A549 (cell line): ENCODE measurements around the gene ATF1. TPM values are rescaled to one million over a fixed set of nuclear protein-coding genes. Genes with fewer than 3 reads are reported as not detected.
A peak's percentile ranks its signal among the peaks of the same experiment; 100 is the strongest.

Experiments used
- ATAC-seq, 2 experiments: fragments of 200-7000 bp in 1 of 2; fragments of >200 bp in 1 of 2; cut with Nextera tagmentation in 1 of 2; cut with Tn5 transposase in 1 of 2; 3 replicates each; pipeline versions ENCODE4 v1.8.0 to v1.9.1; 2018 to 2020; ENCODE audit warnings: mild to moderate bottlenecking in 1 of 2, moderate library complexity in 1 of 2
- CTCF ChIA-PET: fragments of 300-600 bp; sonication (Branson Sonifier 250); formaldehyde crosslinking; extraction: SDS; loops from one replicate; lab custom pipeline; 2021; ENCODE audit warnings: antibody characterized with exemption, inconsistent platforms; lab: Yijun Ruan, JAX
- POLR2A ChIA-PET: fragments of 350-600 bp; formaldehyde crosslinking; extraction: SDS; loops from one replicate; lab custom pipeline; 2021; ENCODE audit warnings: antibody characterized with exemption, inconsistent platforms; lab: Yijun Ruan, JAX
- DNase-seq, 2 experiments: peaks; one replicate each; pipeline versions ENCODE4 v3.0.0 to v3.0.0-alpha.2; 2011 to 2016; ENCODE audit warnings: low read depth in 1 of 2, low spot score in 1 of 2
- FAIRE-seq: peaks from 2 replicates; lab custom pipeline; 2011; peaks lifted over from hg19 to GRCh38; lab: Jason Lieb, UNC
- H3K27ac ChIP-seq, 2 experiments: fragments of >200 bp; sonication (Bioruptor Twin); formaldehyde crosslinking; 3 replicates each; pipeline ENCODE4 v1.5.1; 2016 to 2017
- H3K4me1 ChIP-seq: fragments of >200 bp; sonication (Bioruptor Twin); formaldehyde crosslinking; 3 replicates; pipeline ENCODE4 v1.6.1; 2016
- H3K4me2 ChIP-seq: fragments of >200 bp; sonication (Bioruptor Twin); formaldehyde crosslinking; 3 replicates; pipeline ENCODE4 v1.6.1; 2016
- H3K4me3 ChIP-seq: fragments of >200 bp; sonication (Bioruptor Twin); formaldehyde crosslinking; 3 replicates; pipeline ENCODE4 v1.5.1; 2016
- H3K9me3 ChIP-seq: fragments of >200 bp; sonication (Bioruptor Twin); formaldehyde crosslinking; 3 replicates; pipeline ENCODE4 v1.6.1; 2016
- BCL3 ChIP-seq: fragments of >200 bp; sonication (Bioruptor Twin); formaldehyde crosslinking; IDR thresholded peaks from 3 replicates; pipeline ENCODE4 v1.6.1; 2016
- BHLHE40 ChIP-seq: IDR thresholded peaks from 2 replicates; pipeline ENCODE4 v1.6.1; 2012; ENCODE audit warnings: low read depth, low read length, inconsistent platforms
- CBX2 ChIP-seq: fragments of 200-600 bp; sonication (generic); IDR thresholded peaks from 2 replicates; pipeline ENCODE4 v1.6.1; 2016; ENCODE audit warnings: low read depth, mild to moderate bottlenecking, borderline replicate concordance
- CBX8 ChIP-seq: fragments of 200-600 bp; sonication (generic); IDR thresholded peaks from 2 replicates; pipeline ENCODE4 v1.6.1; 2016
- CHD2 ChIP-seq: fragments of 150-350 bp; IDR thresholded peaks from 2 replicates; pipeline ENCODE4 v1.6.1; 2014; ENCODE audit warnings: low read length; ENCODE audit not compliant: partially characterized antibody
- E2F6 ChIP-seq: IDR thresholded peaks from 2 replicates; pipeline ENCODE4 v1.6.1; 2012; ENCODE audit warnings: low read depth, borderline replicate concordance
- EHF ChIP-seq: fragments of 250-450 bp; sonication (Bioruptor Pico); IDR thresholded peaks from 2 replicates; pipeline ENCODE4 v1.5.0; 2020; ENCODE audit warnings: mild to moderate bottlenecking
- ESRRA ChIP-seq: fragments of 150-350 bp; IDR thresholded peaks from 2 replicates; pipeline ENCODE4 v1.6.1; 2014; ENCODE audit warnings: mild to moderate bottlenecking, low read length, borderline replicate concordance
- GATA3 ChIP-seq: IDR thresholded peaks from 2 replicates; pipeline ENCODE4 v1.6.1; 2012; ENCODE audit warnings: borderline replicate concordance
- HDAC2 ChIP-seq: fragments of 200-600 bp; sonication (generic); IDR thresholded peaks from 2 replicates; pipeline ENCODE4 v1.6.1; 2016
- HMGXB4 ChIP-seq: fragments of 250-450 bp; sonication (Bioruptor Pico); IDR thresholded peaks from 2 replicates; pipeline ENCODE4 v1.5.0; 2021; ENCODE audit warnings: mild to moderate bottlenecking, moderate library complexity, borderline replicate concordance
- HOXA7 ChIP-seq: fragments of 250-450 bp; sonication (Bioruptor Pico); IDR thresholded peaks from 2 replicates; pipeline ENCODE4 v1.5.0; 2020; ENCODE audit warnings: mild to moderate bottlenecking, moderate library complexity
- HOXB13 ChIP-seq: fragments of 250-450 bp; sonication (Bioruptor Pico); IDR thresholded peaks from 2 replicates; pipeline ENCODE4 v1.5.0; 2020; ENCODE audit warnings: low read depth, mild to moderate bottlenecking, moderate library complexity
- HOXB5 ChIP-seq: fragments of 250-450 bp; sonication (Bioruptor Pico); IDR thresholded peaks from 2 replicates; pipeline ENCODE4 v1.5.0; 2020; ENCODE audit warnings: mild to moderate bottlenecking, moderate library complexity
- JUNB ChIP-seq: fragments of >200 bp; sonication (Bioruptor Twin); formaldehyde crosslinking; IDR thresholded peaks from 2 replicates; pipeline ENCODE4 v1.6.1; 2016
- MAX ChIP-seq: IDR thresholded peaks from 2 replicates; pipeline ENCODE4 v1.6.1; 2012
- MAZ ChIP-seq: fragments of 150-350 bp; IDR thresholded peaks from 2 replicates; pipeline ENCODE4 v1.6.1; 2014; ENCODE audit warnings: antibody characterized with exemption, low read depth, low read length, borderline replicate concordance
- NFE2L2 ChIP-seq: fragments of 150-350 bp; conservative IDR thresholded peaks from 2 replicates; pipeline ENCODE4 v1.6.1; 2014; ENCODE audit warnings: low read length
- NPAS2 ChIP-seq: fragments of 250-450 bp; sonication (Bioruptor Pico); IDR thresholded peaks from 2 replicates; pipeline ENCODE4 v1.8.0; 2022; ENCODE audit warnings: mild to moderate bottlenecking, moderate library complexity, borderline replicate concordance
- RCOR1 ChIP-seq: fragments of 150-350 bp; IDR thresholded peaks from 2 replicates; pipeline ENCODE4 v1.6.1; 2014; ENCODE audit warnings: antibody characterized with exemption, low read length, low read depth
- SREBF2 ChIP-seq: fragments of 450-650 bp; IDR thresholded peaks from 2 replicates; pipeline ENCODE4 v1.6.1; 2014; ENCODE audit warnings: mild to moderate bottlenecking, moderate library complexity
- USF2 ChIP-seq: fragments of 450-650 bp; IDR thresholded peaks from 2 replicates; pipeline ENCODE4 v1.6.1; 2014; ENCODE audit warnings: antibody characterized with exemption
- ZNF302 ChIP-seq: fragments of 250-450 bp; sonication (Bioruptor Pico); IDR thresholded peaks from 2 replicates; pipeline ENCODE4 v1.9.0; 2021; ENCODE audit warnings: inconsistent platforms, mild to moderate bottlenecking, moderate library complexity
- WGBS: methylation state at CpG from one replicate; pipeline ENCODE4 v1.1.6; 2017; ENCODE audit errors: missing lambda C conversion rate; 5-methylcytosine and 5-hydroxymethylcytosine counted together
- polyA plus RNA-seq, 4 experiments: library from polyadenylated mRNA; depleted of rRNA in 3 of 4; stranded (reverse); fragments of >200 nt; fragmentation: RNase III in 1 of 4; extraction: RNeasy Plus Mini Kit Qiagen cat#74134 plus additional on column Dnase treatment in 1 of 4; gene quantifications; 2 replicates in 3 of 4; 3 replicates in 1 of 4; pipeline ENCODE4 v1.2.3, GENCODE V29; 2011 to 2017

The ATF1 gene
- polyA plus RNA-seq, 2 of the 4 experiments (the other 2 are of a cell fraction): 34.2 to 77.1 TPM

GRCh38 chr12:50763639-50764285, at the start of gene ATF1 (continued):
- TF ChIP-seq E2F6: peak; percentile 57; the same call in 1 of the 2 replicates
- TF ChIP-seq JUNB: no peak
- no peak for TF ChIP-seq ZNF302 (CRISPR knock-in tag)
- no peak for TF ChIP-seq GATA3
- no peak for TF ChIP-seq CBX2
- peak; percentile 72; the same call in 1 of the 2 replicates for TF ChIP-seq MAZ
- no peak for TF ChIP-seq NPAS2 (CRISPR knock-in tag)
- no peak for TF ChIP-seq HMGXB4
- peak; percentile 94 for TF ChIP-seq USF2

- TF ChIP-seq HDAC2 (no peak), HOXB13 (CRISPR knock-in tag) (no peak), CBX8 (no peak), NFE2L2 (no peak), BCL3 (no peak)
- no peak overlapping the region for H3K4me2 ChIP-seq
- ChIA-PET CTCF (interaction anchor here (0.6 to 2.0 kb wide), 6 partner anchors 13 to 211 kb away, joined by 3 to 5 read pairs (median 4); no protein-coding TSS in a partner anchor), POLR2A (no interaction called here)
- DNase-seq (no peak), ATAC-seq (no peak), FAIRE-seq (no peak)
- H3K9me3 ChIP-seq: no peaks in the 10 kb centered on the region
- no peaks in the 10 kb centered on the region for H3K4me1 ChIP-seq
- H3K4me3 ChIP-seq: no peak overlapping the region
- no peak overlapping the region for H3K27ac ChIP-seq
- 88% methylated on average over 2 of the region's 2 CpGs for WGBS
These were observed 48.7 kb upstream of the ATF1 start for GRCh38 chr12:50715174-50715573.

GRCh38 chr12:50718760-50719159, 45.1 kb upstream of the ATF1 start:
- Histone ChIP-seq H3K4me2 (no peak overlapping the region), H3K9me3 (no peaks in the 10 kb centered on the region), H3K4me3 (no peak overlapping the region), H3K27ac (no peak overlapping the region)
- FAIRE-seq: no peak
- no peak for ATAC-seq
- 93% methylated on average over 2 of the region's 2 CpGs for WGBS
- TF ChIP-seq JUNB: no peak
- no peak for TF ChIP-seq HOXA7 (CRISPR knock-in tag)
- no peak for TF ChIP-seq ZNF302 (CRISPR knock-in tag)
- TF ChIP-seq EHF (CRISPR knock-in tag): no peak
- TF ChIP-seq MAX: no peak
- no peak for TF ChIP-seq CBX8
- no peak for TF ChIP-seq HDAC2
- no peak for TF ChIP-seq ESRRA
- TF ChIP-seq HOXB5 (CRISPR knock-in tag): no peak
- no peak for TF ChIP-seq CHD2
- no peak for TF ChIP-seq BHLHE40
- no peak for TF ChIP-seq SREBF2
- no peak for TF ChIP-seq RCOR1
- TF ChIP-seq GATA3: no peak
- TF ChIP-seq, all 56 proteins: peak for 0
- ChIA-PET CTCF (interaction anchor here (1.9 kb wide), 1 partner anchor 16 kb away, joined by 6 read pairs; no protein-coding TSS in a partner anchor), POLR2A (no interaction called here)
- H3K4me1 ChIP-seq: no peaks in the 10 kb centered on the region
- no peak for DNase-seq
